HFF-Myc (cell line): ENCODE measurements around the gene EZH1.
A peak's percentile ranks its signal among the peaks of the same experiment; 100 is the strongest.

Experiments
- DNase-seq: peaks from one replicate; pipeline ENCODE4 v3.0.0-alpha.2; 2011; ENCODE audit warnings: low read depth; ENCODE audit errors: extremely low read depth
- H3K4me3 ChIP-seq: replicated peaks from 2 replicates; pipeline ENCODE4 v1.5.1; 2011; ENCODE audit warnings: low read depth, mild to moderate bottlenecking, control low read depth, low read length
- CTCF ChIP-seq: IDR thresholded peaks from 2 replicates; pipeline ENCODE4 v1.5.1; 2012; ENCODE audit warnings: mild to moderate bottlenecking, low read depth, low read length, control low read depth; ENCODE audit errors: missing control alignments

Gene EZH1

GRCh38 chr17:42686520-42687128 lies 58.2 kb downstream of the EZH1 start:
- DNase-seq, result no peak
- no peak overlapping the region for H3K4me3 ChIP-seq
- TF ChIP-seq CTCF, result no peak

GRCh38 chr17:42685831-42686230 lies 59.0 kb downstream of the EZH1 start:
- no peak for DNase-seq
- no peak overlapping the region for H3K4me3 ChIP-seq
- no peak for TF ChIP-seq CTCF

GRCh38 chr17:42684929-42685556 lies 59.8 kb downstream of the EZH1 start:
- no peak for TF ChIP-seq CTCF
- H3K4me3 ChIP-seq, result no peak overlapping the region
- DNase-seq, result no peak

- no peak for DNase-seq
- peak overlapping the region; percentile 58 for H3K4me3 ChIP-seq
- no peak for TF ChIP-seq CTCF
Measured at GRCh38 chr17:42683407-42684034, 61.3 kb downstream of the EZH1 start.

GRCh38 chr17:42682722-42683403 lies 62.0 kb downstream of the EZH1 start:
- DNase-seq, result no peak
- peak overlapping the region; percentile 58 for H3K4me3 ChIP-seq
- TF ChIP-seq CTCF, result no peak

- no peak for TF ChIP-seq CTCF
- H3K4me3 ChIP-seq, result peak within 1 kb of the TSS; percentile 58
- no peak for DNase-seq
Measured at GRCh38 chr17:42681976-42682721, 62.7 kb downstream of the EZH1 start, which contains the start of gene CNTNAP1. CNTNAP1 (plus strand) TSS chr17:42682531; CDS start chr17:42682830, 299 bp downstream.
